PC-9 (cell line): ENCODE data around the gene ZNF443. TPM values are rescaled to one million over a fixed set of nuclear protein-coding genes. Genes with fewer than 3 reads are reported as not detected.
"Not testable (repeated sequence)": the region's sequence is repeated elsewhere in the genome, so short reads cannot be mapped to it uniquely, and the experiment has no call there.

Source experiments
- BruUV-seq: library from RNA; stranded (reverse); fragments of 400-500 nt; replicated peaks from 2 replicates; lab custom pipeline; 2021; lab: Mats Ljungman, UMichigan
- CTCF ChIA-PET: fragments of 300-600 bp; sonication (Branson Sonifier 250); formaldehyde crosslinking; loops from one replicate; lab custom pipeline; 2022; ENCODE audit warnings: antibody characterized with exemption; lab: Charles Lee
- POLR2A ChIA-PET: fragments of 300-600 bp; sonication (Branson Sonifier 250); formaldehyde crosslinking; loops from one replicate; lab custom pipeline; 2022; ENCODE audit warnings: antibody characterized with exemption; ENCODE audit not compliant: unreplicated experiment; lab: Charles Lee
- DNase-seq, 2 experiments: peaks; one replicate each; pipeline versions ENCODE4 v3.0.0 to v3.0.0-alpha.2; 2015 to 2022; ENCODE audit warnings: mixed read lengths in 1 of 2
- H2AFZ ChIP-seq: fragments of 200-600 bp; sonication (generic); 2 replicates; pipeline ENCODE4 v1.8.1; 2017; ENCODE audit warnings: antibody characterized with exemption
- H3F3A ChIP-seq: fragments of 200-600 bp; sonication (generic); 2 replicates; pipeline ENCODE4 v1.8.1; 2017; ENCODE audit warnings: antibody characterized with exemption, mild to moderate bottlenecking, low read depth; ENCODE audit not compliant: insufficient read depth
- H3K27ac ChIP-seq: fragments of 200-600 bp; sonication (generic); 2 replicates; pipeline ENCODE4 v1.6.1; 2016; ENCODE audit warnings: mixed run types
- H3K27me3 ChIP-seq: fragments of 200-600 bp; sonication (generic); 2 replicates; pipeline ENCODE4 v1.6.1; 2016; ENCODE audit warnings: low read depth, mixed run types; ENCODE audit not compliant: insufficient read depth
- H3K36me3 ChIP-seq: fragments of 200-600 bp; sonication (generic); 2 replicates; pipeline ENCODE4 v1.6.1; 2016; ENCODE audit warnings: low read depth, mixed run types
- H3K4me1 ChIP-seq: fragments of 200-600 bp; sonication (generic); replicated peaks from 2 replicates; pipeline ENCODE4 v1.6.1; 2016; ENCODE audit warnings: mixed run types; ENCODE audit not compliant: insufficient read depth
- H3K4me2 ChIP-seq: fragments of 200-600 bp; sonication (generic); 2 replicates; pipeline ENCODE4 v1.6.1; 2017; ENCODE audit warnings: mixed run types
- H3K4me3 ChIP-seq: fragments of 200-600 bp; sonication (generic); 2 replicates; pipeline ENCODE4 v1.6.1; 2016; ENCODE audit warnings: mixed run types
- H3K79me2 ChIP-seq: fragments of 200-600 bp; sonication (generic); 2 replicates; pipeline ENCODE4 v1.6.1; 2017; ENCODE audit warnings: low read depth, mixed run types
- H3K9me2 ChIP-seq: fragments of 200-600 bp; sonication (generic); 2 replicates; pipeline ENCODE4 v1.8.1; 2017; ENCODE audit warnings: mild to moderate bottlenecking; ENCODE audit not compliant: insufficient read depth
- H3K9me3 ChIP-seq: fragments of 200-600 bp; sonication (generic); 2 replicates; pipeline ENCODE4 v1.8.1; 2016; ENCODE audit warnings: low read depth; ENCODE audit not compliant: insufficient read depth
- H4K20me1 ChIP-seq: fragments of 200-600 bp; sonication (generic); 2 replicates; pipeline ENCODE4 v1.8.1; 2017; ENCODE audit not compliant: insufficient read depth
- EZH2 ChIP-seq: fragments of 200-600 bp; sonication (generic); IDR thresholded peaks from 2 replicates; pipeline ENCODE4 v1.8.0; 2017; ENCODE audit warnings: antibody characterized with exemption, low read depth
- intact Hi-C: fragments of 100-400 bp; cut with micrococcal nuclease; formaldehyde crosslinking; loops from one replicate; pipeline ENCODE4 v1.10.0; 2022; ENCODE audit not compliant: unreplicated experiment
- total RNA-seq: library from RNA; stranded (reverse); gene quantifications from 2 replicates; pipeline ENCODE4 v1.2.3, GENCODE V29; 2021
- TF ChIP-seq, protein P1 (sequence below): fragments of 200-600 bp; sonication (generic); conservative IDR thresholded peaks from 2 replicates; pipeline ENCODE4 v1.6.1; 2017; ENCODE audit warnings: mixed run types, antibody characterized with exemption, mild to moderate bottlenecking, moderate library complexity

ZNF443 gene
- total RNA-seq, 1 experiment from 2014 or later: 3.3 TPM

GRCh38 chr19:12482509-12482886 lies 41.7 kb upstream of the ZNF443 start:
- TF ChIP-seq, protein P1, sequence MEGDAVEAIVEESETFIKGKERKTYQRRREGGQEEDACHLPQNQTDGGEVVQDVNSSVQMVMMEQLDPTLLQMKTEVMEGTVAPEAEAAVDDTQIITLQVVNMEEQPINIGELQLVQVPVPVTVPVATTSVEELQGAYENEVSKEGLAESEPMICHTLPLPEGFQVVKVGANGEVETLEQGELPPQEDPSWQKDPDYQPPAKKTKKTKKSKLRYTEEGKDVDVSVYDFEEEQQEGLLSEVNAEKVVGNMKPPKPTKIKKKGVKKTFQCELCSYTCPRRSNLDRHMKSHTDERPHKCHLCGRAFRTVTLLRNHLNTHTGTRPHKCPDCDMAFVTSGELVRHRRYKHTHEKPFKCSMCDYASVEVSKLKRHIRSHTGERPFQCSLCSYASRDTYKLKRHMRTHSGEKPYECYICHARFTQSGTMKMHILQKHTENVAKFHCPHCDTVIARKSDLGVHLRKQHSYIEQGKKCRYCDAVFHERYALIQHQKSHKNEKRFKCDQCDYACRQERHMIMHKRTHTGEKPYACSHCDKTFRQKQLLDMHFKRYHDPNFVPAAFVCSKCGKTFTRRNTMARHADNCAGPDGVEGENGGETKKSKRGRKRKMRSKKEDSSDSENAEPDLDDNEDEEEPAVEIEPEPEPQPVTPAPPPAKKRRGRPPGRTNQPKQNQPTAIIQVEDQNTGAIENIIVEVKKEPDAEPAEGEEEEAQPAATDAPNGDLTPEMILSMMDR: no peak
- TF ChIP-seq EZH2: no peak
- intact Hi-C loops: no loop called here
- Histone ChIP-seq H3K79me2 (no peaks in the 10 kb centered on the region), H3K4me2 (no peak overlapping the region), H3K9me2 (no peaks in the 10 kb centered on the region), H3K4me3 (no peak overlapping the region), H3K4me1 (no peaks in the 10 kb centered on the region), H4K20me1 (no peaks in the 10 kb centered on the region), H3F3A (no peaks in the 10 kb centered on the region), H3K9me3 (no peaks in the 10 kb centered on the region; the same call in none of the 2 replicates), H3K27me3 (0 out of 2 replicates have a peak, but pooled peaks cover 4% of the 10 kb centered on the region), H3K36me3 (no peaks in the 10 kb centered on the region), H2AFZ (no peak overlapping the region), H3K27ac (no peak overlapping the region)
- BruUV-seq: no TSS peak
- CTCF ChIA-PET: no interaction called here
- no peak for DNase-seq
- POLR2A ChIA-PET: interaction anchor here (0.6 kb wide), 1 partner anchor 673 kb away, joined by 5 read pairs; no protein-coding TSS in a partner anchor

DNA sequence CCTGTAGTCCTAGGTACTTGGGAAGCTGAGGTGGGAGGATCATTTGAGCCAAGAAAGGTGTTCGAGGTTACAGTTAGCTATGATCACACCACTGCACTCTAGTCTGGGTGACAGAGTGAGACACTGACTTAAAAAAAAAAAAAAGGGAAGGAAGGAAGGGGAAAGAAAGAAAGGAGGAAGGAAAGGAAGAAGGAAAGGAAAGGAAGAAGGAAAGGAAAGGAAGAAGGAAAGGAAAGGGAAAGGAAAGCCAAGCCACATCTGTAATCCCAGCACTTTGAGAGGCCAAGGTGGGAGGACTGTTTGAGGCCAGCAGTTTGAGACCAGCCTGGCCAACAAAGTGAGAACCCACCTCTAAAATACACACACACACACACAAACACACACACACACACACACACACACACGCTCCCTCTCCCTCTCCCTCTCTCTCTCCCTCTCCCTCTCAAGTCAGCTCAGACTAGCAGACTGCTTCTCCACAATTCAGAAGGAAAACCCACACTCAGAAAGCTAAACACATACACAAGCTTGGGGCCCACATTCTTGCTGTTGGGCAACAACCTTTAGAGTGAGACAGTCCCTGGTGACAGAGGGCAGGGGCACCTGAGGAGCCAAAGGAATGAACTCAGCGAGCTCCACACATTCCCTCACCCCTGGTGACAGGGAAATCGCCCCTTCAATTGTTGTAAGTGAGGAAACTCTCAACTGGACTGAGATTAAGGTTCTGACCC lies 41.1 kb upstream of the ZNF443 start:
- no peaks in the 10 kb centered on the region; the same call in none of the 2 replicates for H3K9me3 ChIP-seq
- no TSS peak for BruUV-seq
- no peaks in the 10 kb centered on the region for H3F3A ChIP-seq
- no peaks in the 10 kb centered on the region for H3K9me2 ChIP-seq
- no peaks in the 10 kb centered on the region for H4K20me1 ChIP-seq
- intact Hi-C loops: no loop called here
- H3K79me2 ChIP-seq: no peaks in the 10 kb centered on the region
- no peak for DNase-seq
- ChIA-PET POLR2A (interaction anchor here (0.6 kb wide), 1 partner anchor 673 kb away, joined by 5 read pairs; no protein-coding TSS in a partner anchor), CTCF (no interaction called here)
- no peak overlapping the region for H3K4me3 ChIP-seq
- H3K27ac ChIP-seq: no peak overlapping the region
- TF ChIP-seq, protein P1: no peak
- no peak for TF ChIP-seq EZH2
- no peaks in the 10 kb centered on the region for H3K4me1 ChIP-seq
- 0 out of 2 replicates have a peak, but pooled peaks cover 4% of the 10 kb centered on the region for H3K27me3 ChIP-seq
- no peaks in the 10 kb centered on the region for H3K36me3 ChIP-seq
- no peak overlapping the region for H2AFZ ChIP-seq
- no peak overlapping the region for H3K4me2 ChIP-seq

- POLR2A ChIA-PET: no interaction called here
- Histone ChIP-seq H3K4me3 (no peak overlapping the region), H3K4me2 (no peak overlapping the region), H3K9me3 (no peaks in the 10 kb centered on the region; the same call in none of the 2 replicates), H3K27me3 (no peaks in the 10 kb centered on the region), H3F3A (no peaks in the 10 kb centered on the region), H3K79me2 (no peaks in the 10 kb centered on the region), H3K36me3 (no peaks in the 10 kb centered on the region), H3K4me1 (no peaks in the 10 kb centered on the region), H3K9me2 (no peaks in the 10 kb centered on the region), H4K20me1 (no peaks in the 10 kb centered on the region), H3K27ac (no peak overlapping the region), H2AFZ (no peak overlapping the region)
- CTCF ChIA-PET: no interaction called here
- no peak for DNase-seq
- intact Hi-C loops: no loop called here
- no TSS peak for BruUV-seq
- no peak for TF ChIP-seq EZH2
- TF ChIP-seq, protein P1: no peak
Measured at GRCh38 chr19:12478234-12478941, 37.6 kb upstream of the ZNF443 start.

- CTCF ChIA-PET, intact Hi-C loops: not testable (repeated sequence)
- peaks cover 36% of the 10 kb centered on the region for H3K9me3 ChIP-seq
Measured at GRCh38 chr19:12467651-12468050, 26.8 kb upstream of the ZNF443 start.

More at GRCh38 chr19:12467651-12468050, 26.8 kb upstream of the ZNF443 start:
- H3K4me1 ChIP-seq, DNase-seq, H3F3A ChIP-seq, H3K4me2 ChIP-seq, H3K27ac ChIP-seq, POLR2A ChIA-PET, H3K4me3 ChIP-seq, H3K79me2 ChIP-seq, H3K9me2 ChIP-seq, H4K20me1 ChIP-seq, H3K27me3 ChIP-seq, BruUV-seq, H2AFZ ChIP-seq, H3K36me3 ChIP-seq: not testable (repeated sequence)
